ENCODE results near the gene SLC29A3.

GRCh38 chr10:71355886-71356285 is 36.8 kb downstream of the SLC29A3 start:
- TF ChIP-seq POLR2AphosphoS5 (IDR thresholded peaks at IDR 0.05; ENCODE audit: borderline replicate concordance, low read depth, low read length): no peak
- TF ChIP-seq EZH2 (IDR thresholded peaks at IDR 0.05): no peak

All from SK-N-MC (cell line).